Measurements from ENCODE around the gene HACD2.
"Not testable (repeated sequence)": the region's sequence is repeated elsewhere in the genome, so short reads cannot be mapped to it uniquely, and the experiment has no call there.

HACD2 gene

GRCh38 chr3:123522320-123523022 lies 62.4 kb downstream of the HACD2 start:
- no peak for DNase-seq

DNA sequence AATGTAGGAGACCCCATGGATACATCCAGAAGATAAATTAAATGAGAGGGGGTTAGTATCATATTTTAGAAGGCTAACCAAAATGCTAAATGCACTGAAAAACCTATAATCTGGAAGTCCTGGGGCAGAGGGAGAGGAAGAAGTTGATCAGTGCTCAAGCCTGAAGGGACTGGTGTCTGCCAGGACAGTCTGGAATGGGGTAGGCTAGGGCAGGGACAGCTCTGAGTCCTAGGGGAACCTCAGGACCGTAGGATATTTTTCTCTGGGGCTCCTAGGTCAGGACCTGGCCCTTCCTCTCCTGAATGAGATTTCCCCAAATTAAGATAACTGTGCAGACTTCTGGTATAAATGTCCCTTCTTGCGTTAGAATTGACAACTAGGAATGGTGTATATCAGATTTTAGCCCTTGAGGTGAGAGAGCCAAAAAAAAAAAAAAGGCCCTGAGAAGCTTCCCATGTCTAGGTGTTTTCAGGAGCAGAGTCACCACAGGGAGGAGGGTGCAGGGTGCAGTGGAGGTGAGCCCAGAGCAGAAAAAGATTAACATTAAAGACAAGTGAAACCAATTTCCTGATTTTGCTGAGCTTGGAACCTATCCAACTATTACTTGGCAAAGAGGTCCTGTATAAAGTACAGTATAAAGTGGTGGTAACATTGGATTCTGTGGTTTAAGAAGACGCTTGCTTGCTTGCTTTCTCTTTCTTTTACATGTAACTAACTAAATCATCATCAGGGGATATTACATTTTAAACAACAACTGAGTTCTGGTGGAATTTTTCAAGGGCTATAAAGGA lies 63.5 kb downstream of the HACD2 start:
- no peak for DNase-seq

- DNase-seq, result no peak
Measured at GRCh38 chr3:123520656-123521055, 64.2 kb downstream of the HACD2 start.

DNA sequence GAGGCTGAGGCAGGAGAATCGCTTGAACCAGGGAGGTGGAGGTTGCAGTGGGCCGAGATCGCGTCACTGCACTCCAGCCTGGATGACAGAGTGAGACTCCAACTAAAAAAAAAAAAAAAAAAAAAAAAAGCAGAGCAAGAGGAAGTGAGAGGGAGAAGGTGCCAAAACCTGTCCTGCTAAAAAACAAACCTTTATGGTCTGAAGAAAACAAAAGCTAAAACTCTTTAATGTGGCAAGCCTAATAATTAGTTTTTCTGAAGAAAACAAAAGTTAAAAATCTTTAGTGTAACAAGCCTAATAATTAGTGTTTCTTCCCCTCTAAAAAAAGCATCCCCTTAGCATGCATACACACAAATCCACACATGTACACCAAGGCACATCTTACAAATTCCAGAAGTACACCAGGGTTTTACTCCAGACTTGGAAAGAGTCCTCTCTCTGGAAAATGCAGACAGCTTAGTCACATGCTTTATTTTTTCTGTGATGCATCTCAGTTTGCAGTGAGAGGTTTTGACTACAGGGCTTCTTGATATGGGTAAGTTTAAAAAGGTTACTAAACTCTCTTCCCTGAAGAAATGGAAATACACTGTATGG lies 65.9 kb downstream of the HACD2 start:
- DNase-seq, result no peak

DNA sequence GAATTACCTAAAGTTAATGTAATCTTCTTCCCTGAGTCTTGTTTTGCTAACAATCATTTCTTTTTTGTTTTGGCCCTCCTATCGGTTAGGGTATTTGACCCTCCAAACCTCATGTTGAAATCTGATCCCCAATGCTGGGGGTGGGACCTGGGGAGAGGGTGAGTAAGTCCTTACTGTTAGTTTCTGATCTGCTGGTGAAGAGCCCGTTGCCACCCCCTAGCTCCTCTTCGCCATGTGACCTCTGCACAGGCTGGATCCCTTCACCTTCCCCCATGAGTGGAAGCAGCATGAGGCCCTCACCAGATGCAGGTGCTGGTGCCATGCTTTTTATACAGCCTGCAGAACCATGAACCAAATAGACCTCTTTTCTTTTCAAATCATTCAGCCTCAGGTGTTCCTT lies 73.1 kb downstream of the HACD2 start:
- no peak for DNase-seq

- no peak for DNase-seq
Measured at GRCh38 chr3:123511084-123511483, 73.8 kb downstream of the HACD2 start.

DNA sequence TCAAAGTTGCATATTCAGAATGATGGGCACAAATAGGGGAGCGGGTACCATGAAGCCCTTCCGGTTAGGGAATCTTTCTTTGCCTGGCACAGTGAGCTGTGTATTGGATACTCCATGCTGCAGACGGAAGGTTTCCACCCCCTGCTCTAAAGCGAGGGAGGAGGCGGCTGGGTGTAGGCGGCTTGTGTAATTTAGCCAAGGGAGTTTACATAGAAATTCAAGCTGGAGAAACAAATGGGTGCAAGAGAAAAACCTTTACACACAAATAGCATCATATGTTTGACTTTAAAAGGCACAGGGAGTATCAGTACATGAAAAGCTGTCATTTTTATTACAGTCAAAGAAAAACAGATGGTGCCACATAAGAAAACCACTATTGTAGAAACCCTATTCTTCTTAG lies 76.7 kb downstream of the HACD2 start:
- no peak for DNase-seq

DNA sequence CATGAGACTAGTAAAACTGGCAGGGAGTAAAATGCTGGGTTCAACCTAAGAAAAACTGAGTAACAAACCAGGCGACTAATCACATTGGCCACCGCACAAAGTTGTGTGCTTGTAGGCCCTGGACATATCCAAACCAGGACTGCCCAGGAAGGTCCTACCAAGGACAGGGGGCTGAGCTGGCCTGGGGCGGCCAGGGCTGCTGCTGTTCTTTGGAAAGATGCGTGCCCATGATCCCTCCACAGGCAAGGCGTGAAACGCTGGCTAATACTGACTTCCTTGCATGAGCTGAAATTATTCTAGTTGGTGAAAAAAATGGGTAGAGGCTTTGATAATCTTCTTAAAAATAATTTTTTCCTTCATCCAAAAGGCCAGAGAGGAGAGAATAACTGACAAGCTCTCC lies 79.0 kb downstream of the HACD2 start:
- DNase-seq, result no peak

DNA sequence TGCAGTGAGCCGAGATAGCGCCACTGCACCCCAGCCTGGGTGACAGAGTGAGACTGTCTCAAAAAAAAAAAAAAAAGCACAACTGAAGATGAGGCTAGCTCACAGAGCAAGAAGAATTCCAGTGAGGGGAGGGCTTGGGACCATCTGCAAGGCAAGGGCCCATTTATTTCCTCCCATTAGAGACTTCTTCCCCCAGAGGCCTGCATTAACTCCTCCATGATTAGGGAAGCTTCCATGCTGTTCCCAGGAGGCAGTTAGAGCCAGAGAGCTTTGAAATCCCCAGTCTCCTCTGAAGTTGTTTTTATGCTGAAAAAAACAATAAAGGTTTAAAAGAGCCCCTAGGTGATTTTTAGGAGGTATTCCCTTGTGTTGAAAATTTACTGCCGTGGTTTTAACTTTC lies 81.7 kb downstream of the HACD2 start:
- no peak for DNase-seq

DNA sequence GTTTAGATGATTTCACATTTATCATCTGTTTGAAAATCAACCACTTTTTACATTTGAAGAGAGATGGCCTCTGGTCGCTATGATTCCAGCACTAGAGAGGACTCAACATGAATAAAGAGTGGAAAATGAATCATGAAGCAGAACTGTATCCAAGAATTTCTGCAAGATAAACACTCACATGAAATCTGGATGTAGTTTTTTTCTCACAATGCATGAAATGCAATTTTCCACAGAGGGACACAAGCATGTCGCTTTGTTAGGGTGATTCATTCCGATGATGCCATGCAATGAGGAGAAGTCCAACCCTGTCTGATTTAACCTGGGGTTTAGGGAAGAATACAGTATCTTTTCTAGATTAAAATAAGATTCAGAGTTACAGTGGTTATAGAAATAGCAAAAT lies 85.5 kb downstream of the HACD2 start:
- no peak for DNase-seq

DNA sequence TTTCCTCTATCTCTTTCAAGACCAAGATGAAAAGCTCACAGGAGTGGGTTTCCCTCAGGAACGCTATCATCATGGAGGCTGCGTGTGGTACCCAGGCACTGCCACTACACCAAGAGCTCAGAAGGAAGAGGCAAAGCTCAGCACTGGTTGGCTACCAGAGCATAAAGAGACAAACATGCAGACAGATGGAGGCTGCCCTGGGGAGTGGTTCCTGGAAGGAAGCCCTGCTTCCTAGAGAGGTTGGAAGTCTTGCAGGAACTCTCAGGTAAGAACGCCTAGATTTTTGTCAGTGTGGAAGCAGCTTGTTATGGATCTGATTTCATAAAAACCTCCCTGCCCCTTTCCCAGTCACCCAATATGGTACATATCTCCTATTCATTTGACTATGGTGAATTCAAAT lies 86.1 kb downstream of the HACD2 start:
- no peak for DNase-seq

GRCh38 chr3:123493912-123494311 lies 90.9 kb downstream of the HACD2 start:
- DNase-seq, result no peak

DNA sequence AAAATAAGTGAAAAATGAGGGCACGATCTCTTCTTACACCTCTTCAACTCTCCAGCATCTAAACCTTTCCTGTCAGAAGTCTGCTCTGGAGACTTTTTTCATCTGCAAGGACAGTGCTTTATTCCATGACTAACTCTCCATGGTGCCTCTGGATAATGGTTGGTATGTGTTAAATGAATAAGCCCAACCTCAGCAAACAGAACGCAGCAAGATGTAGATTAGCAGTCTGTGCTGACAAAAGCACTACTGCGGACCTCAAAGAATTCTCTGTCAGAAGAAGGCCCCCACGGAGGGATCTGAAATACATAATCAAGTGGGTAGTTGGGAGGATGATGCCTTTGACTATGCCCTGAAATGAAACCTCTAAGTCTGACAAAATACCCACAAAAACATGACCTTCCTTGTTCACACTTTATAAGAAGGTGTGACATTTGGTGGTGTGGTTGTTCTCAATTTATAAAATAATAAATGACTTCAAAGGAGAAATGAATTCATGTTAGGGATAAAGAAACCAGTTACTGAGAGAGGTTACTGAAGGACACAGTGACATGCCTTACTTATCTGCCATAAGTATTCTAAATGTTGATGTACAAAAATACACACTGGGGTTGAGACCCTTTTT lies 92.8 kb downstream of the HACD2 start:
- DNase-seq, result no peak

DNA sequence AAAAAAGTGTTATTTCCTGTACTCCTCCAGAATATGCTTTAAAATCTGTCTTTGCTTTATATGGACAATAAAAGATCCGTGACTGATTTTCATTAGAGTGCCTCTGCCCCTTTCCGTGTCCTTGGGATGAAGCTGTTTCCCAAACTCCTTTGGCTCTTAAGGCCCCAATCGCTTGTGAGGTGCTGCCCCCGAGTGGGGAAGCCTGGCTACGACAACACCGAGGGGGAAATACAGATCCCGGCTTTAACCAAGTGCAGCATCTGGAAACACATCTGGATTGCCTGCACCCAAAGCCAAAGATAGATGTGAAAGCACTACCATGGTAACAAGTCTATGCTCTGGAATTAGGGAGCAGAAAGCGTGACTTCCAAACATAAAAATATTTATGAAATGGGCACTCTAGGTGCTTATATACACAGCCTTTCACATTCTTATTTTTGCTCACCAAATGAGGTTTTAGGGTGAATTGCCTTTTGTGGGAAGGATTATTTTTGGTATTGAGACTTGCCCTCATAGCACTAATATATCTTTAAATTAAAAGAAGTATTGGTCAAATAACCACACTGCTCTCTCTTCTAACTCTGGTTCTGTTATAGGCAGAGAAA lies 95.4 kb downstream of the HACD2 start:
- DNase-seq, result peak; percentile 36

- no peak for DNase-seq
Measured at GRCh38 chr3:123488645-123489347, 96.1 kb downstream of the HACD2 start.

DNA sequence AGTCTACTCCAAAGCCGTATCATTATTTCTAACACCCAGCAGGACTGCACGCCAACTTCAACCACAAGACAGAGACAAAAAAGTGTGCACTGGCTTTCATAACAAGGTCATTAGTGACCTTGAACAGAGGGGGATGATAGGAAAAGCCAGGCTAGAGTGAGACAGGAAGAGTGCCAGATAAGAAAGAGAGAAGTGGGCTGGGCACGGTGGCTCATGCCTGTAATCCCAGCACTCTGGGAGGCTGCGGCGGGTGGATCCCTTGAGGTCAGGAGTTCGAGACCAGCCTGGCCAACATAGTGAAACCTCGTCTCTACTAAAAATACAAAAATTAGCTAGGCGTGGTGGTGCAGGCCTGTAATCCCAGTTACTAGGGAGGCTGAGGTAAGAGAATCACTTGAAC lies 97.8 kb downstream of the HACD2 start:
- DNase-seq, result not testable (repeated sequence)

- DNase-seq, result no peak
Measured at GRCh38 chr3:123486460-123486859, 98.4 kb downstream of the HACD2 start.

DNA sequence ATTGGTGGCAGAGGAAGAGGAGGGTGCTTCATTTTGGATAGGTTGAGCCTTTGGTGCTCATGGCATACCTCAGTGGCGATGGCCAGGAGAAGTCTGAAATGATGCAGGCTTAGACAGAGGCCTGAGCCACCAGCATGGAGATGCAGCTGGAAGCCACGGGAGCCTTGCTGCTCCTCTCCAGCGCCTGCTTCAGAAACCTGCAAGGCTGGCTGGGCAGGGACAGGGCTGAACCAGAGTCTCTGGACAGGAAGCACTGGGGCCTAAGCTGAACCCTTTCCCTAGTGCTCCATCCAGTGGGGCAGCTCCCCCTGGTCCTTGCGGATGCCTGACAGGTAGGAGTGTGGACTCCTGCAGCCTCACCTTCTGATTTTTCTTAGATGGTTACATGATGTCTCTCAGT lies 99.3 kb downstream of the HACD2 start:
- no peak for DNase-seq

DNA sequence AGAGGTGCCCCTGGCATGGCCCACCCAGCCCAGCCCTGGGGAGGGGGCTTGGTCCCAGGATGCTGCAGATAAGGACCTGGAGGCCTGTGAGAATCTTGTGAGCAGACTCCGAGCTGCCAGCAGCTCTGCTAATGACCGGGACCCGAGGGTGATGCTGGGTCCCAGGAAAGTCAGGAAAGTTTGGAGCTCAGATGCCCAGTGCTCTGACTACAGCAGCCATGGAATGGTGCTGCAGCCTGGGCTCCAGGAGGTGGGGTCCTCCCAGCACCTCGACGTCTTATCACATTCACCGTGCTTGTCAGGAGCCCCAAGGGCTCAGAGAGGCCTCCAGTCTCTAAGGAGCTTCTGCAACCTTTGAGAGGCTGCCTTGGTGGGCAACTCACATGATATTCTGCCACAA lies 101.7 kb downstream of the HACD2 start:
- DNase-seq, result no peak

DNA sequence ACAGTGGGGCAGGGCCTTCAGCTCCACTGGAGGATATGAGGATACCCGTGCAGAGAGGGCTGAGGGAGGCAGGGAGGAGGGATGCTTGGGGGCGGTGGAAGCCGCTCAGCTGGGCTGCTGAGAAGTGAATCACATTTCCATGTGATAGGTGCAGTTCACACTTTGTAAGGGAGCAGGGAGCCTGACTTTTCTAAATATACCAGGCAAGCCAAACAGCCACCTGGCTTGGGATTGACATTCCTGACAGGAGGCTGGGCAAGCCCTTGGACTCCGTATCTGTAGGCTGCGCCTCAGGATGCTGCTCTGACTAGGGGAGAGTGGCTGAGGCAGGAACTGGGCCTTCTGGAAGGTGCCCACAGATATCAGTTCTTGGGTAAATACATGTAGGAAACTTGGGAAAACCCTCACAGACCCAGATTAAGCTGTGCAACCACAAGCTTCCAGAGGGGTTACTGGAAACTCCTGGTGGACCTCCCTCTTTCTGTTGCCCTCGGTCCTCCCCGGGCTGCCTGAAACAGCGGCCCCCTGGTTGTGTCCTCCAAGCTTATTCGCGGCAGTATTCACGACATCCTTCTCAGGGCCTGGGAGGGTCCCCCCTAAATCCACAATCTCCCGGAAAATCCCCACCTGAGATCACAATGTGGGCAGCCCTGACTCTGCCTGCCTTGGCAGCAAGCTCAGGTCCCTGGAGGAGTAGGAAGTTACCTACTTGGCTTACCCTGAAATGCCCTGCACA lies 103.0 kb downstream of the HACD2 start:
- no peak for DNase-seq

DNA sequence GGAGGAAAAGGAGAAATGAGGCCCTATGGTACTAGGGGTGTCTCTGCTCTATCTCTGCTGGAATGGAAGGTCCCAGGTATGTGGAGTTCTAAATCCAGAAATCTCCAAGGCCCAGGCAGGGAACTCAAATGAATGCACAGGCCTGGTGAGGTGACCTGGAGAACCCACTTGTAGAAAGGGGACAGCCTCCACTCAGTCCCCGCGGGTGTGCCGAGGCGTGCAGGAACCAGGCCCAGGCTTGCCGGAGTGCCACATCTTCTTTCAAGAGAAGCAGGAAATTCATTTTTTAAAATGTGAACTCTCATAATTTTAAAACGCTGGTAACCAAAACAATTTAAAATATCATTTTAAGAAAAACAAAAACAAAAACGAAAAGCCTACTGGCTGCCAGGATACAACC lies 103.8 kb downstream of the HACD2 start:
- DNase-seq, result no peak

DNA sequence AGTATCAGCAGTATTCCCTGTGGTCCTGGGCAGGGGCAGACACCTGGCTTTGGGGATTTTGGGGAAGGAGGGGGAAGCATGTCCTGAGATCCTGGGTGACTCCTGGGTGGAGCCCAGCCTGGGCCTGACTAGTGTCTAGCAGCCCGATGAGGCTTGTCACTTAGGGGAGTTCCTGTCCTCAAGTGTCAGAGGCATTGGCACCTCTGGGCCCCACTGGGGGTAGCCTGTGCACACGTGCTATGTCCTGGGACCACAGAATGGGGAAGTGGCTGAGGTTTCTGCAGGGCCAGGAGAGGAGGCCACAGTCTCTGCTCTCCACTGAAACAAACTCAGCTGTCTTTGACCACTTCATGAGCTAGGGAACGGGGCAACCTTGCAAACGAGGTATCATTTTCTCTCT lies 104.4 kb downstream of the HACD2 start:
- DNase-seq, result no peak

Data from NCI-H345 (cell line).